Limb (tissue), 2 donors: ENCODE measurements around the gene GRAMD1B.
A peak's percentile ranks its signal among the peaks of the same experiment; 100 is the strongest.

ENCODE experiments used
- DNase-seq, 2 donors: peaks; one replicate each; pipeline ENCODE4 v3.0.0-alpha.2; 2016; ENCODE audit errors: extremely low spot score in 2 of 2

The GRAMD1B gene

GRCh38 chr11:123586568-123586967, 156.5 kb downstream of the GRAMD1B start:
- DNase-seq = no peak

- DNase-seq = no peak
Measured at GRCh38 chr11:123587044-123587443, 157.0 kb downstream of the GRAMD1B start.

- DNase-seq = no peak
Measured at GRCh38 chr11:123587559-123587958, 157.5 kb downstream of the GRAMD1B start.

GRCh38 chr11:123588117-123588863, 158.2 kb downstream of the GRAMD1B start:
- no peak for DNase-seq

- no peak for DNase-seq
Measured at GRCh38 chr11:123588864-123589262, 158.8 kb downstream of the GRAMD1B start.

GRCh38 chr11:123590296-123590912, 160.3 kb downstream of the GRAMD1B start:
- peak; percentile 50 to 58 for DNase-seq

GRCh38 chr11:123593570-123593969, 163.5 kb downstream of the GRAMD1B start:
- no peak for DNase-seq

GRCh38 chr11:123594188-123594901, 164.3 kb downstream of the GRAMD1B start:
- no peak for DNase-seq

GRCh38 chr11:123594921-123595320, 164.9 kb downstream of the GRAMD1B start:
- DNase-seq = no peak

- no peak for DNase-seq
Measured at GRCh38 chr11:123597859-123598258, 167.8 kb downstream of the GRAMD1B start.

GRCh38 chr11:123601136-123601535, 171.1 kb downstream of the GRAMD1B start:
- DNase-seq = no peak

GRCh38 chr11:123601743-123602142, 171.7 kb downstream of the GRAMD1B start:
- no peak for DNase-seq

- DNase-seq = no peak
Measured at GRCh38 chr11:123603666-123604065, 173.6 kb downstream of the GRAMD1B start.

GRCh38 chr11:123607781-123608180, 177.7 kb downstream of the GRAMD1B start:
- DNase-seq = no peak

GRCh38 chr11:123608371-123608770, 178.3 kb downstream of the GRAMD1B start:
- DNase-seq = no peak

- no peak for DNase-seq
Measured at GRCh38 chr11:123608945-123609344, 178.9 kb downstream of the GRAMD1B start.

GRCh38 chr11:123611698-123612097, 181.6 kb downstream of the GRAMD1B start:
- no peak for DNase-seq

GRCh38 chr11:123616505-123617198, 186.6 kb downstream of the GRAMD1B start:
- DNase-seq = no peak

- no peak for DNase-seq
Measured at GRCh38 chr11:123622576-123622975, 192.5 kb downstream of the GRAMD1B start.

GRCh38 chr11:123624974-123625373, 194.9 kb downstream of the GRAMD1B start:
- DNase-seq = no peak

GRCh38 chr11:123628936-123629683, 199.0 kb downstream of the GRAMD1B start:
- DNase-seq = no peak
